GM23248 (cell line): ENCODE data around the gene PNPLA3. TPM values are rescaled to one million over a fixed set of nuclear protein-coding genes. Genes with fewer than 3 reads are reported as not detected.

ENCODE experiments used
- DNase-seq: peaks from one replicate; pipeline ENCODE4 v3.0.0-alpha.2; 2015
- H2AFZ ChIP-seq: fragments of 200-600 bp; sonication (generic); 2 replicates; pipeline ENCODE4 v1.6.1; 2016; ENCODE audit warnings: antibody characterized with exemption
- H3F3A ChIP-seq: fragments of 200-600 bp; sonication (generic); 2 replicates; pipeline ENCODE4 v1.6.1; 2016; ENCODE audit warnings: mild to moderate bottlenecking, antibody characterized with exemption, mixed run types; ENCODE audit not compliant: insufficient read depth
- H3K27ac ChIP-seq: fragments of 200-600 bp; sonication (generic); 2 replicates; pipeline ENCODE4 v1.5.1; 2016; ENCODE audit warnings: mild to moderate bottlenecking
- H3K27me3 ChIP-seq: fragments of 200-600 bp; sonication (generic); replicated peaks from 2 replicates; pipeline ENCODE4 v1.6.1; 2016; ENCODE audit warnings: mild to moderate bottlenecking; ENCODE audit not compliant: insufficient read depth
- H3K36me3 ChIP-seq: fragments of 200-600 bp; sonication (generic); 2 replicates; pipeline ENCODE4 v1.6.1; 2016; ENCODE audit warnings: low read depth, mild to moderate bottlenecking
- H3K4me1 ChIP-seq: fragments of 200-600 bp; sonication (generic); 2 replicates; pipeline ENCODE4 v1.6.1; 2016; ENCODE audit warnings: mild to moderate bottlenecking; ENCODE audit not compliant: insufficient read depth
- H3K4me2 ChIP-seq: fragments of 200-600 bp; sonication (generic); one replicate; pipeline ENCODE4 v1.6.1; 2016; ENCODE audit warnings: mild to moderate bottlenecking; ENCODE audit not compliant: unreplicated experiment
- H3K4me3 ChIP-seq: fragments of 200-600 bp; sonication (generic); 2 replicates; pipeline ENCODE4 v1.5.1; 2016; ENCODE audit warnings: mild to moderate bottlenecking
- H3K79me2 ChIP-seq: fragments of 200-600 bp; sonication (generic); 2 replicates; pipeline ENCODE4 v1.6.1; 2016; ENCODE audit warnings: mild to moderate bottlenecking; ENCODE audit not compliant: insufficient read depth
- H3K9ac ChIP-seq: fragments of 200-600 bp; sonication (generic); 2 replicates; pipeline ENCODE4 v1.6.1; 2016; ENCODE audit warnings: mild to moderate bottlenecking
- H3K9me2 ChIP-seq: fragments of 200-600 bp; sonication (generic); 2 replicates; pipeline ENCODE4 v1.6.1; 2016; ENCODE audit warnings: mixed run types, mild to moderate bottlenecking, moderate library complexity; ENCODE audit not compliant: insufficient read depth
- H3K9me3 ChIP-seq: fragments of 200-600 bp; sonication (generic); one replicate; pipeline ENCODE4 v1.6.1; 2017; ENCODE audit warnings: low read depth
- H4K20me1 ChIP-seq: fragments of 200-600 bp; sonication (generic); 2 replicates; pipeline ENCODE4 v1.6.0; 2016; ENCODE audit not compliant: insufficient read depth
- EZH2 ChIP-seq: fragments of 200-600 bp; sonication (generic); IDR thresholded peaks from 2 replicates; pipeline ENCODE4 v1.6.1; 2018; ENCODE audit warnings: antibody characterized with exemption, mild to moderate bottlenecking; ENCODE audit not compliant: insufficient read depth, poor library complexity, severe bottlenecking
- EZH2phosphoT487 ChIP-seq: fragments of 200-600 bp; sonication (generic); IDR thresholded peaks from 2 replicates; pipeline ENCODE4 v1.6.1; 2018; ENCODE audit warnings: antibody characterized with exemption, moderate library complexity, mild to moderate bottlenecking, low read depth; ENCODE audit not compliant: insufficient read depth
- WGBS, 2 experiments: methylation state at CpG; one replicate each; pipeline ENCODE4 v1.1.6; 2015 to 2017; ENCODE audit warnings: low lambda C conversion rate in 2 of 2, low coverage in 1 of 2; ENCODE audit errors: missing lambda C conversion rate in 2 of 2; 5-methylcytosine and 5-hydroxymethylcytosine counted together
- in situ Hi-C: fragments of 300-500 bp; cut with MboI; formaldehyde crosslinking; loops from 2 replicates; pipeline ENCODE4 v1.15.0; 2020
- polyA plus RNA-seq: library from polyadenylated mRNA; unstranded; fragments of >200 nt; fragmentation: Nextera tagmentation; extraction: Ambion mirVana; gene quantifications from 2 replicates; pipeline ENCODE4 v1.2.1, GENCODE V29; 2016
- total RNA-seq: library from RNA; depleted of rRNA; stranded (reverse); fragments of >200 nt; shearing (Covaris generic); gene quantifications from 2 replicates; pipeline ENCODE4 v1.2.3, GENCODE V29; 2014

The PNPLA3 gene
- total and polyA plus RNA-seq, 2 experiments from 2014 or later = 0.54 to 1.4 TPM

- Histone ChIP-seq H3K36me3 (peaks cover 33% of the 10 kb centered on the region), H3K9ac (no peak overlapping the region), H3K4me1 (no peaks in the 10 kb centered on the region), H3K4me3 (no peak overlapping the region), H3K27ac (no peak overlapping the region), H2AFZ (no peak overlapping the region), H3F3A (no peaks in the 10 kb centered on the region), H3K4me2 (no peak overlapping the region), H3K79me2 (peaks cover 21% of the 10 kb centered on the region; the same call in 1 of the 2 replicates), H3K27me3 (no peaks in the 10 kb centered on the region), H3K9me3 (no peaks in the 10 kb centered on the region), H4K20me1 (no peaks in the 10 kb centered on the region), H3K9me2 (no peaks in the 10 kb centered on the region)
- in situ Hi-C loops = no loop called here
- WGBS, 2 experiments = 98 to 100% methylated on average over 7 of the region's 7 CpGs
- no peak for DNase-seq
- TF ChIP-seq EZH2phosphoT487 (no peak), EZH2 (no peak)
Observed at GRCh38 chr22:43968614-43969013, 45.0 kb downstream of the PNPLA3 start.

GRCh38 chr22:43969021-43969878 is 45.6 kb downstream of the PNPLA3 start:
- Histone ChIP-seq H3K27ac (no peak overlapping the region), H3K36me3 (peaks cover 35% of the 10 kb centered on the region), H3K27me3 (no peaks in the 10 kb centered on the region), H2AFZ (no peak overlapping the region), H3K79me2 (peaks cover 15% of the 10 kb centered on the region; the same call in 1 of the 2 replicates), H3K9me3 (no peaks in the 10 kb centered on the region), H3K4me1 (no peaks in the 10 kb centered on the region), H3K9me2 (no peaks in the 10 kb centered on the region), H3K4me2 (no peak overlapping the region), H3K9ac (no peak overlapping the region), H3K4me3 (no peak overlapping the region), H3F3A (no peaks in the 10 kb centered on the region), H4K20me1 (no peaks in the 10 kb centered on the region)
- no peak for DNase-seq
- TF ChIP-seq EZH2 (no peak), EZH2phosphoT487 (no peak)
- 96 to 98% methylated on average over 19 of the region's 19 CpGs for WGBS, 2 experiments
- in situ Hi-C loops = no loop called here

- Histone ChIP-seq H3K9me2 (no peaks in the 10 kb centered on the region), H3K4me3 (no peak overlapping the region), H3K4me1 (no peaks in the 10 kb centered on the region), H3F3A (no peaks in the 10 kb centered on the region), H2AFZ (no peak overlapping the region), H3K9me3 (no peaks in the 10 kb centered on the region), H3K4me2 (no peak overlapping the region), H4K20me1 (no peaks in the 10 kb centered on the region), H3K27me3 (no peaks in the 10 kb centered on the region), H3K36me3 (peaks cover 36% of the 10 kb centered on the region), H3K27ac (no peak overlapping the region), H3K79me2 (peaks cover 14% of the 10 kb centered on the region; the same call in 1 of the 2 replicates), H3K9ac (no peak overlapping the region)
- WGBS, 2 experiments = 93 to 94% methylated on average over 8 of the region's 8 CpGs
- in situ Hi-C loops = no loop called here
- no peak for DNase-seq
- no peak for TF ChIP-seq EZH2phosphoT487
- TF ChIP-seq EZH2 = no peak
Observed at GRCh38 chr22:43969989-43970755, 46.6 kb downstream of the PNPLA3 start.

GRCh38 chr22:43971112-43971511 is 47.5 kb downstream of the PNPLA3 start:
- Histone ChIP-seq H3K9ac (no peak overlapping the region), H3K27ac (no peak overlapping the region), H3K9me3 (no peaks in the 10 kb centered on the region), H3K4me2 (no peak overlapping the region), H4K20me1 (no peaks in the 10 kb centered on the region), H3K79me2 (peaks cover 14% of the 10 kb centered on the region; the same call in 1 of the 2 replicates), H3F3A (no peaks in the 10 kb centered on the region), H3K9me2 (no peaks in the 10 kb centered on the region), H2AFZ (no peak overlapping the region), H3K4me1 (no peaks in the 10 kb centered on the region), H3K36me3 (peaks cover 27% of the 10 kb centered on the region; the same call in 1 of the 2 replicates), H3K4me3 (no peak overlapping the region), H3K27me3 (no peaks in the 10 kb centered on the region)
- DNase-seq = no peak
- in situ Hi-C loops = no loop called here
- no peak for TF ChIP-seq EZH2phosphoT487
- no peak for TF ChIP-seq EZH2
- 79 to 83% methylated on average over 8 of the region's 8 CpGs for WGBS, 2 experiments
